ENCODE data around the gene ANXA11.
"Not testable (repeated sequence)": the region's sequence is repeated elsewhere in the genome, so short reads cannot be mapped to it uniquely, and the experiment has no call there.

Gene ANXA11

GRCh38 chr10:80207768-80208370 lies 2.5 kb upstream of the ANXA11 start:
- DNase-seq: no peak

GRCh38 chr10:80206277-80206655 lies 929 bp upstream of the ANXA11 start:
- no peak for DNase-seq

- no peak for DNase-seq
Observed at GRCh38 chr10:80204677-80205476, 460 bp downstream of the ANXA11 start.

- no peak for DNase-seq
Observed at GRCh38 chr10:80203835-80204676, 1.3 kb downstream of the ANXA11 start.

- no peak for DNase-seq
Observed at GRCh38 chr10:80202934-80203834, 2.2 kb downstream of the ANXA11 start.

GRCh38 chr10:80202530-80202929 lies 2.8 kb downstream of the ANXA11 start:
- not testable (repeated sequence) for DNase-seq

- no peak for DNase-seq
Observed at GRCh38 chr10:80201608-80202141, 3.7 kb downstream of the ANXA11 start.

- no peak for DNase-seq
Observed at GRCh38 chr10:80200687-80201086, 4.7 kb downstream of the ANXA11 start.

GRCh38 chr10:80200259-80200658 lies 5.1 kb downstream of the ANXA11 start:
- DNase-seq: no peak

- DNase-seq: no peak
Observed at GRCh38 chr10:80199828-80200227, 5.5 kb downstream of the ANXA11 start.

GRCh38 chr10:80197972-80198916 lies 7.1 kb downstream of the ANXA11 start:
- DNase-seq: no peak

- no peak for DNase-seq
Observed at GRCh38 chr10:80196950-80197315, 8.4 kb downstream of the ANXA11 start.

- DNase-seq: no peak
Observed at GRCh38 chr10:80196270-80196949, 8.9 kb downstream of the ANXA11 start.

- no peak for DNase-seq
Observed at GRCh38 chr10:80195046-80195574, 10.2 kb downstream of the ANXA11 start.

- no peak for DNase-seq
Observed at GRCh38 chr10:80194373-80195045, 10.8 kb downstream of the ANXA11 start.

GRCh38 chr10:80192553-80192952 lies 12.8 kb downstream of the ANXA11 start:
- DNase-seq: no peak

- DNase-seq: no peak
Observed at GRCh38 chr10:80191589-80192270, 13.6 kb downstream of the ANXA11 start.

- DNase-seq: no peak
Observed at GRCh38 chr10:80188713-80189112, 16.6 kb downstream of the ANXA11 start.

All from SIG-M5 (cell line).